Endothelial cell of umbilical vein (primary cell): ENCODE results near the gene PLEKHA5. TPM values are rescaled to one million over a fixed set of nuclear protein-coding genes. Genes with fewer than 3 reads are reported as not detected.

Experiments used
- BruUV-seq: library from RNA; stranded (reverse); fragments of 400-500 nt; replicated peaks from 2 replicates; lab custom pipeline; 2021; lab: Mats Ljungman, UMichigan
- CTCF ChIA-PET: fragments of 300-600, 350-600 bp; sonication (Branson Sonifier 250); formaldehyde crosslinking; loops from one replicate; lab custom pipeline; 2021; ENCODE audit warnings: antibody characterized with exemption, inconsistent platforms; lab: Charles Lee
- POLR2A ChIA-PET: fragments of 300-600, 350-600 bp; sonication (Branson Sonifier 250); formaldehyde crosslinking; loops from one replicate; lab custom pipeline; 2021; ENCODE audit warnings: antibody characterized with exemption, inconsistent platforms; lab: Charles Lee
- DNase-seq: peaks from one replicate; pipeline ENCODE4 v3.0.0-alpha.2; 2011; ENCODE audit warnings: low read depth, low spot score
- FAIRE-seq: peaks from 2 replicates; lab custom pipeline; 2011; peaks lifted over from hg19 to GRCh38; lab: Jason Lieb, UNC
- H2AFZ ChIP-seq: 2 replicates; pipeline ENCODE4 v1.6.0; 2012; ENCODE audit warnings: low read depth, low read length, control low read depth, inconsistent platforms
- H3K27ac ChIP-seq: 2 replicates; pipeline ENCODE4 v1.5.1; 2011; ENCODE audit warnings: low read depth, mild to moderate bottlenecking, control low read depth, low read length, moderate library complexity; ENCODE audit not compliant: insufficient read depth
- H3K27me3 ChIP-seq, 2 experiments: 2 replicates each; pipeline versions ENCODE4 v1.6.0 to v1.6.1; 2011; ENCODE audit warnings: low read length in 2 of 2, mixed read lengths in 1 of 2; ENCODE audit not compliant: control insufficient read depth in 2 of 2, insufficient read depth in 2 of 2
- H3K36me3 ChIP-seq, 2 experiments: 2 replicates in 1 of 2; 3 replicates in 1 of 2; pipeline ENCODE4 v1.5.1; 2011; ENCODE audit warnings: low read length in 2 of 2, mild to moderate bottlenecking in 1 of 2, moderate library complexity in 1 of 2; ENCODE audit not compliant: control insufficient read depth in 2 of 2, insufficient read depth in 2 of 2; ENCODE audit errors: extremely low read depth in 1 of 2
- H3K4me1 ChIP-seq: 3 replicates; pipeline ENCODE4 v1.5.1; 2011; ENCODE audit warnings: mild to moderate bottlenecking, low read length; ENCODE audit not compliant: control insufficient read depth, insufficient read depth; ENCODE audit errors: extremely low read depth
- H3K4me2 ChIP-seq: 2 replicates; pipeline ENCODE4 v1.6.1; 2011; ENCODE audit warnings: low read length, control low read depth, mixed read lengths; ENCODE audit not compliant: insufficient read depth
- H3K4me3 ChIP-seq, 3 experiments: fragments of 200-600 bp in 1 of 3; sonication (generic), shearing (Covaris generic) in 1 of 3; replicated peaks in 1 of 3; 2 replicates each; pipeline ENCODE4 v1.5.1; 2011 to 2016; ENCODE audit warnings: control low read depth in 3 of 3, low read length in 3 of 3, mild to moderate bottlenecking in 2 of 3, inconsistent platforms in 1 of 3, low read depth in 1 of 3, moderate library complexity in 1 of 3; ENCODE audit not compliant: insufficient read depth in 1 of 3
- H3K79me2 ChIP-seq: 2 replicates; pipeline ENCODE4 v1.6.0; 2012; ENCODE audit warnings: low read length, inconsistent platforms; ENCODE audit not compliant: control insufficient read depth, insufficient read depth
- H3K9ac ChIP-seq: replicated peaks from 2 replicates; pipeline ENCODE3; 2011; ENCODE audit warnings: low read length, control low read depth; ENCODE audit not compliant: insufficient read depth; ENCODE audit errors: extremely low read depth
- H3K9me1 ChIP-seq: replicated peaks from 3 replicates; pipeline ENCODE4 v1.6.0; 2011; ENCODE audit warnings: mild to moderate bottlenecking, low read length; ENCODE audit not compliant: control insufficient read depth, insufficient read depth; ENCODE audit errors: extremely low read depth
- H3K9me3 ChIP-seq: replicated peaks from 2 replicates; pipeline ENCODE4 v1.5.1; 2012; ENCODE audit warnings: low read length, inconsistent platforms; ENCODE audit not compliant: control insufficient read depth, insufficient read depth
- H4K20me1 ChIP-seq: replicated peaks from 2 replicates; pipeline ENCODE3; 2011; ENCODE audit warnings: mild to moderate bottlenecking, low read length; ENCODE audit not compliant: control insufficient read depth, insufficient read depth; ENCODE audit errors: extremely low read depth
- CTCF ChIP-seq, 2 donors: IDR thresholded peaks; 1 replicate in 1 of 2; 2 replicates in 1 of 2; pipeline ENCODE4 v1.5.1; 2011; ENCODE audit warnings: low read length in 2 of 2, mild to moderate bottlenecking in 2 of 2, moderate library complexity in 2 of 2, control low read depth in 1 of 2, inconsistent platforms in 1 of 2, low read depth in 1 of 2; ENCODE audit not compliant: insufficient read depth in 1 of 2; ENCODE audit errors: extremely low read depth in 1 of 2
- EZH2 ChIP-seq: IDR thresholded peaks from 2 replicates; pipeline ENCODE4 v1.6.1; 2012; ENCODE audit warnings: borderline replicate concordance, low read depth, mild to moderate bottlenecking, moderate library complexity, low read length, inconsistent platforms; ENCODE audit not compliant: severe bottlenecking
- FOS ChIP-seq: IDR thresholded peaks from 2 replicates; pipeline ENCODE4 v1.6.1; 2011; ENCODE audit warnings: mild to moderate bottlenecking, low read length, moderate library complexity, borderline replicate concordance; ENCODE audit not compliant: insufficient read depth
- GATA2 ChIP-seq: IDR thresholded peaks from 2 replicates; pipeline ENCODE4 v1.7.0; 2011; ENCODE audit warnings: low read depth, mild to moderate bottlenecking, moderate library complexity, mixed read lengths, low read length; ENCODE audit not compliant: insufficient read length, insufficient read depth
- JUN ChIP-seq: IDR thresholded peaks from 2 replicates; pipeline ENCODE4 v1.6.1; 2011; ENCODE audit warnings: borderline replicate concordance, low read depth; ENCODE audit not compliant: insufficient read length, insufficient read depth
- MAX ChIP-seq: IDR thresholded peaks from 2 replicates; pipeline ENCODE4 v1.6.1; 2011; ENCODE audit not compliant: insufficient read depth, insufficient read length
- MYC ChIP-seq: IDR thresholded peaks from one replicate; pipeline ENCODE4 v1.6.1; 2011; ENCODE audit warnings: mild to moderate bottlenecking, low read depth, low read length
- POLR2A ChIP-seq: IDR thresholded peaks from 2 replicates; pipeline ENCODE4 v1.6.1; 2012; ENCODE audit warnings: low read depth, mild to moderate bottlenecking, control low read depth, low read length
- POLR2AphosphoS5 ChIP-seq: IDR thresholded peaks from 2 replicates; pipeline ENCODE4 v1.6.1; 2012; ENCODE audit warnings: low read depth, mild to moderate bottlenecking, control low read depth, low read length, moderate library complexity; ENCODE audit not compliant: insufficient read depth
- dilution Hi-C: fragments of 300-500 bp; cut with MboI; formaldehyde crosslinking; loops from one replicate; pipeline ENCODE4 v1.15.0; 2019; ENCODE audit warnings: low sequenced_read_pairs; ENCODE audit not compliant: extremely low pct_ligation_motif_present
- intact Hi-C: fragments of 100-400 bp; cut with micrococcal nuclease; formaldehyde crosslinking; loops from one replicate; pipeline ENCODE4 v1.10.0; 2022
- polyA plus RNA-seq, 4 experiments: library from polyadenylated mRNA; depleted of rRNA in 3 of 4; stranded (reverse) in 3 of 4; unstranded in 1 of 4; fragments of >200 nt; gene quantifications; 2 replicates each; pipeline versions ENCODE4 v1.2.1 to v1.2.3, GENCODE V29; 2011 to 2012; ENCODE audit warnings: missing spikeins in 1 of 4
- total RNA-seq: library from RNA; stranded (reverse); gene quantifications from 2 replicates; pipeline ENCODE4 v1.2.3, GENCODE V29; 2021

PLEKHA5 gene
- total and polyA plus RNA-seq, 2 donors (not counting 3 experiments of a cell fraction or from before 2014, with no cell fraction given): 2.5 to 12.7 TPM

- Histone ChIP-seq H3K9me1 (no peaks in the 10 kb centered on the region), H3K4me3 (no peak overlapping the region), H2AFZ (no peak overlapping the region), H3K27ac (no peak overlapping the region), H3K4me2 (no peak overlapping the region), H3K9me3 (no peaks in the 10 kb centered on the region), H3K27me3 (no peaks in the 10 kb centered on the region), H3K36me3 (no peaks in the 10 kb centered on the region), H3K79me2 (no peaks in the 10 kb centered on the region), H4K20me1 (no peaks in the 10 kb centered on the region), H3K9ac (no peak overlapping the region), H3K4me1 (no peaks in the 10 kb centered on the region)
- TF ChIP-seq MAX (no peak), JUN (no peak), CTCF (IDR thresholded peaks at IDR 0.05; ENCODE audit: extremely low read depth in 1 of 2, insufficient read depth in 1 of 2, low read depth in 1 of 2, low read length in 2 of 2) (no peak), POLR2A (no peak), GATA2 (no peak), EZH2 (no peak), POLR2AphosphoS5 (no peak), FOS (no peak), MYC (no peak)
- no TSS peak for BruUV-seq
- FAIRE-seq (no peak), DNase-seq (no peak)
- POLR2A ChIA-PET: no interaction called here
- intact Hi-C loops: no loop called here
- dilution Hi-C loops: no loop called here
- CTCF ChIA-PET: no interaction called here
Measured at GRCh38 chr12:19142499-19142898, 13.0 kb downstream of the PLEKHA5 start.
